Stimulated activated CD4-positive, alpha-beta T cell treated with anti-CD3 and anti-CD28 coated beads, Interleukin-4, amount 100 ng/mL, for 48 hours (primary cell): ENCODE results near the gene TGFBR3.
"Not testable (repeated sequence)": the region's sequence is repeated elsewhere in the genome, so short reads cannot be mapped to it uniquely, and the experiment has no call there.

Experiments used
- DNase-seq, 2 donors: peaks; one replicate each; pipeline ENCODE4 v3.0.0-alpha.2; 2020; ENCODE audit warnings: low read depth in 2 of 2

The TGFBR3 gene

GRCh38 chr1:91883470-91883869, 2.5 kb downstream of the TGFBR3 start:
- no peak for DNase-seq

- DNase-seq, result no peak
Measured at GRCh38 chr1:91881280-91881679, 4.7 kb downstream of the TGFBR3 start.

GRCh38 chr1:91879733-91880132, 6.2 kb downstream of the TGFBR3 start:
- DNase-seq, result no peak

- no peak for DNase-seq
Measured at GRCh38 chr1:91877574-91878208, 8.3 kb downstream of the TGFBR3 start.

- DNase-seq, result no peak
Measured at GRCh38 chr1:91876781-91877573, 9.0 kb downstream of the TGFBR3 start.

- DNase-seq, result peak; percentile 21 to 44
Measured at GRCh38 chr1:91876040-91876470, 9.9 kb downstream of the TGFBR3 start.

- no peak for DNase-seq
Measured at GRCh38 chr1:91874167-91874566, 11.8 kb downstream of the TGFBR3 start.

GRCh38 chr1:91872559-91873081, 13.3 kb downstream of the TGFBR3 start:
- no peak for DNase-seq

GRCh38 chr1:91872000-91872399, 14.0 kb downstream of the TGFBR3 start:
- DNase-seq, result no peak

GRCh38 chr1:91870322-91870721, 15.6 kb downstream of the TGFBR3 start:
- DNase-seq, result no peak

GRCh38 chr1:91866425-91866824, 19.5 kb downstream of the TGFBR3 start:
- no peak for DNase-seq

GRCh38 chr1:91864017-91864700, 21.8 kb downstream of the TGFBR3 start:
- DNase-seq, result no peak

GRCh38 chr1:91863498-91863897, 22.5 kb downstream of the TGFBR3 start:
- no peak for DNase-seq

- no peak for DNase-seq
Measured at GRCh38 chr1:91862120-91862519, 23.8 kb downstream of the TGFBR3 start.

- no peak for DNase-seq
Measured at GRCh38 chr1:91857557-91858239, 28.3 kb downstream of the TGFBR3 start.

GRCh38 chr1:91856996-91857395, 29.0 kb downstream of the TGFBR3 start:
- no peak for DNase-seq

GRCh38 chr1:91854852-91855534, 31.0 kb downstream of the TGFBR3 start:
- no peak for DNase-seq

- no peak for DNase-seq
Measured at GRCh38 chr1:91853397-91853796, 32.6 kb downstream of the TGFBR3 start.

GRCh38 chr1:91852011-91852410, 33.9 kb downstream of the TGFBR3 start:
- not testable (repeated sequence) for DNase-seq

- no peak for DNase-seq
Measured at GRCh38 chr1:91851130-91852010, 34.6 kb downstream of the TGFBR3 start.
